ACC112 (cell line): ENCODE measurements around the gene LRRFIP2.
A peak's percentile ranks its signal among the peaks of the same experiment; 100 is the strongest.

Source experiments
- H2AFZ ChIP-seq: fragments of 200-600 bp; sonication (generic); one replicate; pipeline ENCODE4 v1.6.0; 2017; ENCODE audit warnings: antibody characterized with exemption, low read length; ENCODE audit not compliant: unreplicated experiment
- H3K27ac ChIP-seq: fragments of 200-600 bp; sonication (generic); 2 replicates; pipeline ENCODE4 v1.5.1; 2014; ENCODE audit warnings: low read depth, mild to moderate bottlenecking, antibody characterized with exemption, low read length, moderate library complexity
- H3K27me3 ChIP-seq: fragments of 200-600 bp; sonication (generic); 2 replicates; pipeline ENCODE4 v1.6.1; 2014; ENCODE audit warnings: mild to moderate bottlenecking, antibody characterized with exemption, low read length, moderate library complexity, mixed read lengths; ENCODE audit not compliant: insufficient read depth
- H3K36me3 ChIP-seq: fragments of 200-600 bp; sonication (generic); 2 replicates; pipeline ENCODE4 v1.6.1; 2016; ENCODE audit warnings: mild to moderate bottlenecking, antibody characterized with exemption, low read length, moderate library complexity, mixed read lengths; ENCODE audit not compliant: insufficient read depth
- H3K4me1 ChIP-seq: fragments of 200-600 bp; sonication (generic); one replicate; pipeline ENCODE4 v1.6.1; 2016; ENCODE audit warnings: low read length, mixed read lengths; ENCODE audit not compliant: insufficient read depth, unreplicated experiment, control insufficient read depth
- H3K4me3 ChIP-seq: fragments of 200-600 bp; sonication (generic); 2 replicates; pipeline ENCODE4 v1.5.1; 2014; ENCODE audit warnings: mild to moderate bottlenecking, low read depth, low read length
- H3K79me2 ChIP-seq: fragments of 200-600 bp; sonication (generic); one replicate; pipeline ENCODE4 v1.6.0; 2016; ENCODE audit warnings: low read length; ENCODE audit not compliant: control insufficient read depth, unreplicated experiment, insufficient read depth

The LRRFIP2 gene

GRCh38 chr3:37132334-37132733 is 42.0 kb downstream of the LRRFIP2 start:
- Histone ChIP-seq H3K27ac (no peak overlapping the region), H3K4me3 (no peak overlapping the region), H3K79me2 (peaks cover 11% of the 10 kb centered on the region), H3K27me3 (no peaks in the 10 kb centered on the region), H3K36me3 (no peaks in the 10 kb centered on the region), H2AFZ (no peak overlapping the region), H3K4me1 (peaks cover 33% of the 10 kb centered on the region)

GRCh38 chr3:37131860-37132144 is 42.6 kb downstream of the LRRFIP2 start:
- no peak overlapping the region for H3K27ac ChIP-seq

GRCh38 chr3:37130984-37131859 is 43.2 kb downstream of the LRRFIP2 start:
- Histone ChIP-seq H3K4me1 (peaks cover 33% of the 10 kb centered on the region), H3K27ac (no peak overlapping the region), H3K36me3 (no peaks in the 10 kb centered on the region), H3K27me3 (no peaks in the 10 kb centered on the region), H3K79me2 (peaks cover 8% of the 10 kb centered on the region), H2AFZ (no peak overlapping the region), H3K4me3 (no peak overlapping the region)

More at GRCh38 chr3:37131860-37132144, 42.6 kb downstream of the LRRFIP2 start:
- H3K36me3 ChIP-seq: no peaks in the 10 kb centered on the region
- no peak overlapping the region for H2AFZ ChIP-seq
- peaks cover 33% of the 10 kb centered on the region for H3K4me1 ChIP-seq
- H3K79me2 ChIP-seq: peaks cover 8% of the 10 kb centered on the region
- no peak overlapping the region for H3K4me3 ChIP-seq
- H3K27me3 ChIP-seq: no peaks in the 10 kb centered on the region

GRCh38 chr3:37130448-37130847 is 43.9 kb downstream of the LRRFIP2 start:
- Histone ChIP-seq H3K36me3 (no peaks in the 10 kb centered on the region), H3K4me1 (peaks cover 33% of the 10 kb centered on the region), H3K27ac (peak overlapping the region; percentile 23; the same call in 1 of the 2 replicates), H3K4me3 (no peak overlapping the region), H3K79me2 (peaks cover 8% of the 10 kb centered on the region), H3K27me3 (no peaks in the 10 kb centered on the region), H2AFZ (no peak overlapping the region)

GRCh38 chr3:37129871-37130270 is 44.5 kb downstream of the LRRFIP2 start:
- peaks cover 33% of the 10 kb centered on the region for H3K4me1 ChIP-seq
- peak overlapping the region; percentile 23; the same call in 1 of the 2 replicates for H3K27ac ChIP-seq
- no peaks in the 10 kb centered on the region for H3K36me3 ChIP-seq
- no peak overlapping the region for H3K4me3 ChIP-seq
- no peak overlapping the region for H2AFZ ChIP-seq
- H3K27me3 ChIP-seq: no peaks in the 10 kb centered on the region
- H3K79me2 ChIP-seq: peaks cover 8% of the 10 kb centered on the region

GRCh38 chr3:37127340-37127739 is 47.0 kb downstream of the LRRFIP2 start:
- H2AFZ ChIP-seq: no peak overlapping the region
- no peak overlapping the region for H3K4me3 ChIP-seq
- peaks cover 3% of the 10 kb centered on the region for H3K79me2 ChIP-seq
- H3K27me3 ChIP-seq: no peaks in the 10 kb centered on the region
- no peak overlapping the region for H3K27ac ChIP-seq
- H3K36me3 ChIP-seq: 0 out of 2 replicates have a peak, but pooled peaks cover 1% of the 10 kb centered on the region
- peaks cover 29% of the 10 kb centered on the region for H3K4me1 ChIP-seq

GRCh38 chr3:37126856-37127255 is 47.5 kb downstream of the LRRFIP2 start:
- Histone ChIP-seq H3K79me2 (peaks cover 3% of the 10 kb centered on the region), H3K4me1 (peaks cover 24% of the 10 kb centered on the region), H3K27ac (no peak overlapping the region), H2AFZ (no peak overlapping the region), H3K4me3 (no peak overlapping the region), H3K27me3 (no peaks in the 10 kb centered on the region), H3K36me3 (0 out of 2 replicates have a peak, but pooled peaks cover 5% of the 10 kb centered on the region)

- Histone ChIP-seq H3K27ac (no peak overlapping the region), H2AFZ (no peak overlapping the region), H3K36me3 (0 out of 2 replicates have a peak, but pooled peaks cover 5% of the 10 kb centered on the region), H3K27me3 (no peaks in the 10 kb centered on the region), H3K4me3 (no peak overlapping the region), H3K79me2 (peaks cover 3% of the 10 kb centered on the region), H3K4me1 (peaks cover 10% of the 10 kb centered on the region)
These were observed 48.9 kb downstream of the LRRFIP2 start for GRCh38 chr3:37125195-37126073.

- Histone ChIP-seq H3K27ac (no peak overlapping the region), H2AFZ (no peak overlapping the region), H3K4me1 (peaks cover 4% of the 10 kb centered on the region), H3K79me2 (no peaks in the 10 kb centered on the region), H3K4me3 (no peak overlapping the region), H3K27me3 (no peaks in the 10 kb centered on the region), H3K36me3 (0 out of 2 replicates have a peak, but pooled peaks cover 5% of the 10 kb centered on the region)
These were observed 49.9 kb downstream of the LRRFIP2 start for GRCh38 chr3:37124435-37124834.

- Histone ChIP-seq H2AFZ (no peak overlapping the region), H3K4me3 (no peak overlapping the region), H3K27ac (no peak overlapping the region), H3K27me3 (no peaks in the 10 kb centered on the region), H3K79me2 (no peaks in the 10 kb centered on the region), H3K4me1 (peaks cover 3% of the 10 kb centered on the region), H3K36me3 (0 out of 2 replicates have a peak, but pooled peaks cover 5% of the 10 kb centered on the region)
These were observed 51.1 kb downstream of the LRRFIP2 start for GRCh38 chr3:37123292-37123691.
